Adipocyte (in vitro differentiated cells): ENCODE measurements around the gene SSTR4.

Experiments used
- DNase-seq: peaks from one replicate; pipeline ENCODE4 v3.0.0-alpha.2; 2015; ENCODE audit warnings: low read depth
- H3K27me3 ChIP-seq: replicated peaks from 2 replicates; pipeline ENCODE4 v1.7.0; 2013; ENCODE audit warnings: mild to moderate bottlenecking, low read length, moderate library complexity; ENCODE audit not compliant: control insufficient read depth, insufficient read depth
- H3K36me3 ChIP-seq: 2 replicates; pipeline ENCODE4 v1.7.0; 2013; ENCODE audit warnings: low read length, mild to moderate bottlenecking, moderate library complexity; ENCODE audit not compliant: control insufficient read depth, insufficient read depth, severe bottlenecking
- H3K4me1 ChIP-seq: 2 replicates; pipeline ENCODE4 v1.7.0; 2013; ENCODE audit warnings: mild to moderate bottlenecking, low read length, moderate library complexity; ENCODE audit not compliant: control insufficient read depth, insufficient read depth
- H3K4me3 ChIP-seq: 2 replicates; pipeline ENCODE4 v1.7.0; 2013; ENCODE audit warnings: mild to moderate bottlenecking, low read length, moderate library complexity
- H3K9ac ChIP-seq: 2 replicates; pipeline ENCODE4 v1.7.0; 2013; ENCODE audit warnings: mild to moderate bottlenecking, low read length, moderate library complexity
- H3K9me3 ChIP-seq: 2 replicates; pipeline ENCODE4 v1.7.0; 2013; ENCODE audit warnings: mild to moderate bottlenecking, low read length, moderate library complexity; ENCODE audit not compliant: control insufficient read depth

The SSTR4 gene

DNA sequence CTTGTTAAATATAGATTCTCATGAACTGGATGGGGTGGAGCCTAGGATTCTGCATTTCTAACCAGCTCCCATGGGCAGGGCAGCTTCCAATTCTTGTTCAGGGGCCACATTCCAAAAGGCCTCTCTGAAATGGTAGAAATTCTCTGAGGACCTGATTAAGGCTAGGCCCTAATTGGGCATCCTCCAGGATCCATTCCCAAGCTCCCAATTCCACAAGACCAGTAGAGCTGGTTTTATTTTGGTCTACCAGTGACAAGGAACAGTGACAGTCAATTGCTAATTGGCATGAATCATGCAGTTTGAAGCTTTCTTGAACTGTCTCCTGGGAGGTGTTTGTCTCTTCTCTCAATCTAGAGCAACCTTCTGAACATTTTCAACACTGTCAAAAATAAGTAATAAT is 11.3 kb downstream of the SSTR4 start:
- Histone ChIP-seq H3K4me1 (peaks cover 61% of the 10 kb centered on the region), H3K27me3 (peaks cover 13% of the 10 kb centered on the region), H3K36me3 (no peaks in the 10 kb centered on the region), H3K9ac (no peak overlapping the region), H3K9me3 (no peaks in the 10 kb centered on the region), H3K4me3 (no peak overlapping the region)
- DNase-seq = no peak

DNA sequence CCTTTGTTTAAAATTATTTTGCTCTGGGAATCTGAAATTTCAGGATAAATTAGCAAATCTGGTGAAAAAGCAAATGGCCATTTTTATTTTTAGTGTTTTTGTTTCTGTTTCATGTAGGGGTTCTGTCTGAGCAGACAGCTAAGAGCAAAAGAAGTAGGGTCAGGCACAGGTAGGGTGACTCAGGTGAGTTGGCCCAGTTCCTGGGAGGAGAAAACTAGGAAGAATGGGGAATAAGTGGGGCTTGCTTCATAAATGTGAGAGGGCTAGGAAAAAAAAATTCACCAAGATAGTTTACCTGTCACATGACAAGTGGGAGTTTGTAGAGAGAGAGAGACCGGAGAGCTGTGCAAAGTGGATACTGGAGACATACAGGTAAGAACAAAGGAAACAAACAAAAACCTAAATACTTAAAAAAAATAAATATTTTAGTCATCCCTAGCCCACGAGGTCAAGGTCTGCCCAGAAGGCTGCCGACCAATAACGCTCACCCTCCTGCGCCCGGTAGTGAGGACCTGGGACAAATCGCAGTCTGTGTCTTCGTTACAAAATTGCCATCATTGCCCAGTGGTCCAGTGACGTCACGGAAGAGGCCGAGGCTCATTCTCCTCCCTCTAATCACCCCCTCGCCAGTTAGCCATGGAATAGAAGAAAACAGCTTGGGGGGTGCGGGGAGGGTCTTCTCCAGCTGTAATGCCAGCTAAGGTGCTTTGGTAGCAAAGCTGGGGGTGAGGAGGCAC is 12.1 kb downstream of the SSTR4 start:
- H3K9ac ChIP-seq = no peak overlapping the region
- no peaks in the 10 kb centered on the region for H3K9me3 ChIP-seq
- H3K27me3 ChIP-seq = peaks cover 6% of the 10 kb centered on the region
- peak overlapping the region; percentile 80 for H3K4me3 ChIP-seq
- H3K4me1 ChIP-seq = peaks cover 57% of the 10 kb centered on the region
- H3K36me3 ChIP-seq = no peaks in the 10 kb centered on the region
- DNase-seq = no peak

DNA sequence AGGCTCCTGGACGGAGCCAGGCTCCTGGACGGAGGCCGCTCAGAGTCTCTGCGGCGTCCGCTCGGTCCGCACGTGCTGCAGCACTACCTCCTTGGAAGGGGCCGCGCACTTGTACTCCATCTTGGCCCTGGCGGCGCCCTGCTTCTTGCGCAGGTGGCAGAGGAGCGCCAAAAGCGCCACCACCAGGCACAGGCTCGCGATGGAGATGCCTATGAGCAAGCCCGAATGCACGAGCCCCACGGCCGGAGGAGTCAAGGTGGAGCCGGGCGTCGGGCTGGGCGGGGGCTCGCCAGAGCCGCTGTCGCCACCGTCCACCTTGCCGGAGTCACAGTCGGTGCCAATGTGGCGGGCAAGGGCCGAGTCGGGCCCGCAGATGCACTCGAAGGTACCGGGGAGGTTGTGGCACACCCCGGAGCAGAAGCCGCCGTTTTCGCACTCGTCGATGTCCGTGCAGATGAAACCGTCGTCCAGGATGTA is 12.7 kb downstream of the SSTR4 start:
- Histone ChIP-seq H3K36me3 (no peaks in the 10 kb centered on the region), H3K9me3 (no peaks in the 10 kb centered on the region), H3K27me3 (peaks cover 6% of the 10 kb centered on the region), H3K9ac (peak overlapping the region; percentile 29), H3K4me3 (peak overlapping the region; percentile 80), H3K4me1 (peaks cover 52% of the 10 kb centered on the region)
- DNase-seq = no peak

DNA sequence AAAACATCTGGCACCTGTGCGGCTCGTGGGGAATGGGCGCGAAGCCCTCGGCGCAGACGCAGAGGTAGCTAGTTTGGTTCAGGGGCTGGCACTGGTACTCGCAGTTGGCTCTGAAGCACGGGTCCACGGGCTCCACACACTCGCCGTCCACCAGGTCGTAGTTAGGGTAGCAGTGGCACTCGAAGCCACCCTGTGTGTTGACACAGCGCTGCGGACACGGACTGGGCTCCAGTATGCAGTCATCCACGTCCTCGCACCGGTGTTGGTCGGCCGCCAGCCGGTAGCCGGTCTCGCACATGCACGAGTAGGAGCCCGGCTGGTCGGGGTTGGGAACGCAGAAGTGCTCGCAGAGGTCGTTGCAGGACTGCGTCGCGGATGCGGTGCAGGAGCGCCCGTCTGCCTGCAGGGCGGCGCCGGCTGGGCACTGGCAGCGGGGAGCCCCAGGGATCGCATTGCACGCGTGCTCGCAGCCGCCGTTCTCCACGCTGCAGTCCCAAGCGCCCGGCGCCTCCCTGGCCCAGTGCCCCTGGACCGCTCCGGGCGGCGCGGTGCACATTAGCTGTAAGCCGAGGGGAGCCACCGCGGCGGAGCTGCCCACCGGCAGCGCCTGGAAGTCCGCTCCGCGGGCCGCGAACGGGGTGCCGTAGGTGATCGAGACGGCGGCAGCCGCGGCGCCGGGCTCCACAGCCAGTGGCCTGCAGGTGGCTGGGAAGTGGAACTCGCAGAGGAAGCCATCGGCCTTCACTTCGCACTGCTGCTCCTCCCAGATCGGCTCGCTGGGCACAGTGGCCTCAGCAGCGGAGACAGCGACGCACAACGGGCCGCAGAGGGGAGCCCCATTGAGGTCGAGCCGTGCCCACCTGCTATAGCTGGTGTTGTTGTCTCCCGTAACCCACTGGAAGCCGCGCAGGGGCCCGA is 13.4 kb downstream of the SSTR4 start:
- Histone ChIP-seq H3K4me3 (peak overlapping the region; percentile 80), H3K36me3 (no peaks in the 10 kb centered on the region), H3K9me3 (no peaks in the 10 kb centered on the region), H3K27me3 (no peaks in the 10 kb centered on the region), H3K4me1 (peaks cover 52% of the 10 kb centered on the region), H3K9ac (peak overlapping the region; percentile 65)
- peak; percentile 56 for DNase-seq

DNA sequence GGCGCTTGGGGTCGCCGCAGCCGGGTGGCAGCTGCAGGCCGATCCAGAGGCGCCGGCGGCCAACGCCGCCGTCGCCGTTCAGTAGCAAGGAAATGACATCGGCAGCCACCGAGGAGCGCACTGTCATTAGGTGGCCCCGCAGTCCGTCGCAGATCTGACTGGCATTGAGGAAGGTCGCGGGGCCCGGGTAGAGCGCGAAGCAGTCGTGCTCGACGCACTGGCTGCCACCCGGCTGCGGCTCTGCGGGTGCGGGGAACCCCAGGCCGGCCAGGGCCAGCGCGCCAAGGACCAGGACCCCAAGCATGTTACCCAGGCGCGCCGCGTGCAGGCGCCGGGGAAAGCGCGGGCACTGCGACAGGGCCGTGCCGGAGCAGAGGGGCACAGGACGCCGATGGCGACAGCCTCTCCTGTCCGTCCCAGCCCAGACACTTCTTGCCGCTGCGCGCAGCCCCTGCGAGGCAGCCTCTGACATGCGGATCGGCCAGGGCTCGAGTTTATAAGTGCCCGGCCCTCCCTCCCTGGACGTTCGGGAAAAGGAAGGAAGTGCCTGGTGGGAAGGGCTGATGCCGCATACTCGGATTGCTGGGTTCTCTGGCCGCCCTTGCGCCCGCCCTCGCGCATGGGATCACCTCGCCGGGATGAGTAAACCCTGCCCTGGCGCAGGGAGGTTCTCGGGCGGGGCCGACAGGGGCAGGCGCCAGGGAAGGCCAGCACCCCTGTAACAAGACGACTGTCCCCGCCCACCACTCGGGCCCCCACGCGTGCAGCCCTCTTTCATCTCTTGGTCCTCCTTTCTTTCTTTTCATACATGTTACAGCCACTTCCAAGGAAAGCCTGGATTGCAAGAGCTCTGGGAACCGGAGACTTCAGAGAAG is 14.3 kb downstream of the SSTR4 start, which contains the start of gene THBD:
THBD (minus strand) TSS at position 472 of the 875 bp plus-strand sequence; CDS start at position 304, 168 bp downstream.
- peaks cover 52% of the 10 kb centered on the region for H3K4me1 ChIP-seq
- H3K9me3 ChIP-seq = no peaks in the 10 kb centered on the region
- peak within 1 kb of the TSS; percentile 80 for H3K4me3 ChIP-seq
- peak; percentile 76 for DNase-seq
- peak within 1 kb of the TSS; percentile 65 for H3K9ac ChIP-seq
- no peaks in the 10 kb centered on the region for H3K27me3 ChIP-seq
- no peaks in the 10 kb centered on the region for H3K36me3 ChIP-seq

DNA sequence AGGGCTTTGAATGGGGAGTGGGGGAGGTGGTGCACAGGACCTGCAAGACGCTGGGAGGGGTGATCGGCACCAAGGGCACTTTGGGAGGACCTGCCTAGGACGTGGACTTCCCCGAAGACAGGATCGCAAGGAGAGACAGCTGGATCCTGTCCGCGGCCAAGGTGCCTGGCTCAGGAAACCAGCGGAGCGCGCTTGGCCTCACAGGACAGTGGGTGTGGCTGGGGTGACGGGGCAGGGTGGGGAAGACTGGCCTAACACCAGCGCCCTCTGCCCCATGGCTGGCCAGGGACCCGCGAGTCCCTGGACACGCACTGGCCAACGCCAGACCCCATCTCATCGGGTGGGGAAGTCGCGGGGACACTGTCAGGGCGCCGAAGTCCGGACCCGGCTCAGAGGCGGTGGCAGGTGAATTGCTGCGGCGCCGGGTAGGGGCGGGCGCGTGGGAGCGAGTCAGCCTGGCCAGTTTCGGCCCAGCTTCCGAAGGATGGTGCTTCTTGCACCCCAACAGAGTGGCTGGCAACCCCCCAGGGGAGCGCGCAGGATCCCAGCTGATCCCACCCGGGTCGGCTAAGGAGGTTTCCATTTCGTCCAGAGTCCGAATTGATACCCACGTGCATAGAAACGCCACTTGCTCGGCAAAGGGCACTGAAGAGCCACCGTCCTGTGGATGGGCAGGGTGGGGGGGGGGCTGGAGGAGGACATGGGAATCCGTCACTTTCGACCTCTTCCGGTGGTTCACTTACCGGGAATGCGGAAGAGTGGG is 15.1 kb downstream of the SSTR4 start:
- Histone ChIP-seq H3K4me1 (peaks cover 52% of the 10 kb centered on the region), H3K4me3 (peak overlapping the region; percentile 80), H3K36me3 (no peaks in the 10 kb centered on the region), H3K9me3 (no peaks in the 10 kb centered on the region), H3K27me3 (no peaks in the 10 kb centered on the region), H3K9ac (peak overlapping the region; percentile 79)
- peak; percentile 57 for DNase-seq

DNA sequence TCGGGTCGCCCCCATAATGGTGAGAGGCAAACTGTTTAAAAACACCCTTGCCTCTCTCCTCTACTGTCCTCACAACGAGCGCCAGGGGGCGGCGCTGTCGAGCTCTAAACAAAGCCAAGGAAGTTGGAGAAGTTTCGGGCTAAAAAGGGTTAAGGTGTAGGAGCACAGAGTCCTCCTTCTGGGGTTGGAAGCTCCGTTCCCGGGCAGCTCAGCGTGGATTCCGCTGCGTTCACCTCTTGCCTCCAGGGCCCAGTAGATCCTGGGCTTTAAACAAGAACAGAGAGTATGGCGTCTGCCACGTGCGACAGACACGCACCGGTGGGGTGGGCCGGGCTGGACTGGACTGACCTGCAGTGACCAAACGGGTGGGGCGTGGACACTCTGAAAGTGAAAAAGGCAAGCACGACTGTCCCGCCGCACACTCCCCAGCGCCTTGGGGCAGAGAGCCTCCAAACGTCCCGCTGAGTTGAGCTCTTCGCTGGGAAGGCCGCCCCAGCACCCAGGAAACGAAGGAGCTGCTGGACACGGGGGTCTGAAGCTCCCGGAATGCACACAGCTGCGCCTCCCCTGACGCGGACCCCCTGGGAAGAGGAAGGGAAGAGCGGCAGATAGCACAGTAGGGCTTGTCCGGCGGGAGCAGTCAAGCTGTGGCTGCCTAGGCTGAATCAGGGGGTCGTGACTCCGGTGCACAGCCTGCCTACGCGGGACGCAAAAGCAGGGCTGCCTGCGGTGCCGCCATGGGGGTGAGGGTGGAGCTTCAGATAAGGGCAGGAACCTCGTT is 15.9 kb downstream of the SSTR4 start:
- Histone ChIP-seq H3K9ac (peak overlapping the region; percentile 79), H3K27me3 (no peaks in the 10 kb centered on the region), H3K36me3 (no peaks in the 10 kb centered on the region), H3K4me1 (peaks cover 49% of the 10 kb centered on the region), H3K4me3 (peak overlapping the region; percentile 80), H3K9me3 (no peaks in the 10 kb centered on the region)
- DNase-seq = peak; percentile 88

DNA sequence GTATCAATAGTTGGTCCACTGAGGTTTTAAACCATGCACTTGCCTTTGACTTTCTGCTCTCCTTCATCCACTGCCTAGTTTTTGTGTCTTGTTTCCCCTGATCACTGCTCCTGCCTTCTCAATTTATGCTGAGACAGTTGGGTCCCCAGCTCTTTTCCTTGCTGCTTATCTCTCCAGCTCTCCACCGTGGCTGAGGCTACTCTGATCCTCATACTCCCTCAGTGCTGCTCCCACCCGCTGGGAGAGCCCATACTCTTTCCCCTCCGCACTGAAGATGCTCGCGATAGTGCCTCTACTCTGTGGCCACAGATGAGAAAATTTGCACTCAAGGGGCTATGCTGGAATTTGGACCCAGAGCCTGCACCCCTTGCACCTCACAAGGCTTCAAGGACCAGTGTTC is 17.8 kb downstream of the SSTR4 start:
- H3K36me3 ChIP-seq = no peaks in the 10 kb centered on the region
- no peak for DNase-seq
- no peak overlapping the region for H3K4me3 ChIP-seq
- peaks cover 6% of the 10 kb centered on the region for H3K9me3 ChIP-seq
- H3K27me3 ChIP-seq = no peaks in the 10 kb centered on the region
- H3K4me1 ChIP-seq = peaks cover 31% of the 10 kb centered on the region
- H3K9ac ChIP-seq = no peak overlapping the region

DNA sequence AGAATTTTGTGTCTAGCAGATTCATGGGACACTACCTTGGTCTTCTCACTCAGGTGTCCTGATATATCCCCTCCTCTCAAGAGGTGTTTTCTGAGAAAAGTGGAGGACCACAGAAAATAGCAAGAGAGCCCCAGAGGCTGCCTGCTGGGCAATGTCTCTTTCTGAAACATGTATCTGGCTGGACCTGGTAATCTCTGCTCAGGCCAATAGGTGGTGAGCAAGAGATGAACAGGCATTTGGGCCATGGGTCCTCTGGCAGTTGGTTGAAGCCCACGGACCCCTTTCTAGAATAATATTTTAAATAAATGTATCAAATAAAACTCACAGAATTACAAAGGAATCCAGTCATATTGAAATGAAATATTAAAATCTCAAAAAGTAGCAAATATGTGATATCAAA is 23.1 kb downstream of the SSTR4 start:
- Histone ChIP-seq H3K36me3 (no peaks in the 10 kb centered on the region), H3K9me3 (peaks cover 6% of the 10 kb centered on the region), H3K9ac (no peak overlapping the region), H3K4me1 (peaks cover 30% of the 10 kb centered on the region), H3K27me3 (no peaks in the 10 kb centered on the region), H3K4me3 (no peak overlapping the region)
- no peak for DNase-seq

DNA sequence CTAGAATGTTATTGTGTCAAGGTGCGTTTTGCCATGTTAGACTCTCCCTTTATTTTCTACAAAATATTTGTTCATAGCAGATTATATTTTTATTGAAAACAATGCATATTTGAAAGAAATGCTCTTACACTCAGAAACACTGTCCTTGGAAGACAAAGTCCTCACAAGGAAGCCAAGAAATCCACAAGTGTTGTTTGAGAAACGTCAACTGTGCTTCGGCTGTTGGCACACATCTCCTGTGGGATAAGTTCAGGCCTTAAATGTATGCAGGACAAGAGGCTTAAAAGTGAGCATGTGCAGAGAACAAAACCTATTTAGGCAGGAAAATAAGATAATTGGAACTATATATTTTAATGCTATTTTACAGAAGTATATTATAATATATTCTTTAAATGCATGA is 23.9 kb downstream of the SSTR4 start:
- no peak overlapping the region for H3K4me3 ChIP-seq
- peaks cover 30% of the 10 kb centered on the region for H3K4me1 ChIP-seq
- no peak overlapping the region for H3K9ac ChIP-seq
- H3K36me3 ChIP-seq = no peaks in the 10 kb centered on the region
- no peak for DNase-seq
- peaks cover 6% of the 10 kb centered on the region for H3K9me3 ChIP-seq
- no peaks in the 10 kb centered on the region for H3K27me3 ChIP-seq
